ENCODE measurements around the gene AIFM2.
"Not testable (repeated sequence)": the region's sequence is repeated elsewhere in the genome, so short reads cannot be mapped to it uniquely, and the experiment has no call there.

Gene AIFM2

GRCh38 chr10:70123166-70123565 is 9.5 kb downstream of the AIFM2 start:
- not testable (repeated sequence) for DNase-seq

- no peak for DNase-seq
These were observed 9.9 kb downstream of the AIFM2 start for GRCh38 chr10:70122742-70123141.

DNA sequence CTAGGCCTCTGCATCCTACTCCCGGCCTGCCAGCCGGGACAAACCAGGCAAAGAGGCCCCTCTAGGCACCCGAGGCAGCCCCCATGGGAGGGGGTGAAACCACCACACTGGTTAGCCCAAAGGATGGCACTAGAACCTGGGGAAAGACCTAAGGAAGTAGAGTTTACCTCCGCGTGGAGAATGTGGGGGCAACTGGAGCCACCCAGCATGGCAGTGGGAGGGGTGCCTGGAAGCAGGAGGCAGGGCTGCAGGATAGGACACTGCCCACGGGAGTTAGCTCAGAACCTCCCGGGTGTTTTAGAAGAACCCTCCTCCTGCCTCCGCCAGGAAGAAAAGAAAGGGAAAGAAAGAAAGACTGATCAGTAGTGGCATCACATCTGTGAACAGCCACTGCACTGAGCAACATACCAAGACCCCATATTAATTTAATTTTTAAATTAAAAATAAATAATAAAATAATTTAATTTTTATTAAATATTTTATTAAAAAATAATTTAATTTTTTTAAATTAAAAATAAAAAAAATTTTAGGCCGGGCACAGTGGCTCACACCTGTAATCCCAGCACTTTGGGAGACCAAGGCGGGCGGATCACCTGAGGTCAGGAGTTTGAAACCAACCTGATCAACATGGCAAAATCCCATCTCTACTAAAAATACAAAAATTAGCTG is 11.2 kb downstream of the AIFM2 start:
- DNase-seq: no peak

GRCh38 chr10:70120417-70120816 is 12.2 kb downstream of the AIFM2 start:
- no peak for DNase-seq

- DNase-seq: no peak
These were observed 13.0 kb downstream of the AIFM2 start for GRCh38 chr10:70119623-70120022.

- DNase-seq: no peak
These were observed 13.4 kb downstream of the AIFM2 start for GRCh38 chr10:70119197-70119596.

DNA sequence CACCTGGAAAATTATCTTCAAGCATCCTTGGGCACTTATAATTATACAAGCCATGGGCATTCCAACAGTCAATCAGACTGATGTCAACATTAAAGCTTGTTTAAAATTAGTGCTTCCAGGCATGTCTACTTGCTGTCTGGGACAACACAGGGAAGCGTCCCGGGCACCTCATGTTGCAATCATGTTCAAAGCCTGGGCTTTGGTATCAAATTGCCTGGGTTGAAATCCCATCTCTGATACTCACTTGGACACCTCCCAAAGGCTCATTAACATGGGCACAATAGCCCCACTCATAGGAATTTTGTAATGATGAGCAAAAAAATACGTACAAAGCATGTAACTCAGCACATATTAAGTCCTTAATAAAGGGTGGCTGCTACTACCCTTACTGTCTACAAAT is 14.4 kb downstream of the AIFM2 start:
- no peak for DNase-seq

- DNase-seq: no peak
These were observed 15.0 kb downstream of the AIFM2 start for GRCh38 chr10:70117646-70118045.

- DNase-seq: peak; percentile 50
These were observed 16.5 kb downstream of the AIFM2 start for GRCh38 chr10:70115948-70116682.

DNA sequence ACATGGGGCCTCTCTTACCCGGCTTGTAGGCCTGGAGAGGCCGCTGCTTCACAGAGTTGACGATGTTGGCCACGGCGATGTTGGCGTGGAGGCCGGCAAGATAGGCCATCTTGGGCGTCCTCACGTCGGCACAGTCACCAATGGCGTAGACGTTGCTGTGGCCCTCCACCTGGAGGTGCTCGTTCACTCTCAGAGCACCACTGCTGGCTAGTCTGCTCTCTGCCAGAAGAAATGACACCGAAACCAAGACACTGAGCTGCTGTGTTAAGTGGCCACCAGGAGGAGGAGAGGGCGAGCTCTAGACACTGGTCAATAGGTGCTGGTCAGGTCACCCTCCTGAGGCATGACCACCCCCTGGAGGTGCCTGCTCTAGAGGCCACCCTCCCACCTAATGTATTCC is 17.7 kb downstream of the AIFM2 start:
- DNase-seq: no peak

- DNase-seq: no peak
These were observed 20.6 kb downstream of the AIFM2 start for GRCh38 chr10:70112071-70112470.

DNA sequence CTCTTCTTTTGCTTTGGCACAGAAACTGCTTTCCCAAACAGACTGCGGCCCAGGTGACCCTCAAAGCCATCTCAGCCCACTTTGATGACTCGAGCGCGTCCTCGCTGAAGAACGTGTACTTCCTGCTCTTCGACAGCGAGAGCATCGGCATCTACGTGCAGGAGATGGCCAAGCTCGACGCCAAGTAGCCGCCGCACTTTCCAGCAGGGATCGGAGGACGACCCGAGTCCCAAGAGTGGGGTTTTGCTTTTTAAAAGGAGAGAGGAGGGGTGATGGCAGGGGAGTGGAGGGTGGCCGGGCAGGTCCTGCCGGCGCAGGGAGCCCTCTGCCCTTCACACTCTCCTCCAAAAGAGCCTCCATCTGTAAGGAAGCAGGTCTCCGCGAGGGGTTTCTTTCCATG is 21.1 kb downstream of the AIFM2 start:
- no peak for DNase-seq

DNA sequence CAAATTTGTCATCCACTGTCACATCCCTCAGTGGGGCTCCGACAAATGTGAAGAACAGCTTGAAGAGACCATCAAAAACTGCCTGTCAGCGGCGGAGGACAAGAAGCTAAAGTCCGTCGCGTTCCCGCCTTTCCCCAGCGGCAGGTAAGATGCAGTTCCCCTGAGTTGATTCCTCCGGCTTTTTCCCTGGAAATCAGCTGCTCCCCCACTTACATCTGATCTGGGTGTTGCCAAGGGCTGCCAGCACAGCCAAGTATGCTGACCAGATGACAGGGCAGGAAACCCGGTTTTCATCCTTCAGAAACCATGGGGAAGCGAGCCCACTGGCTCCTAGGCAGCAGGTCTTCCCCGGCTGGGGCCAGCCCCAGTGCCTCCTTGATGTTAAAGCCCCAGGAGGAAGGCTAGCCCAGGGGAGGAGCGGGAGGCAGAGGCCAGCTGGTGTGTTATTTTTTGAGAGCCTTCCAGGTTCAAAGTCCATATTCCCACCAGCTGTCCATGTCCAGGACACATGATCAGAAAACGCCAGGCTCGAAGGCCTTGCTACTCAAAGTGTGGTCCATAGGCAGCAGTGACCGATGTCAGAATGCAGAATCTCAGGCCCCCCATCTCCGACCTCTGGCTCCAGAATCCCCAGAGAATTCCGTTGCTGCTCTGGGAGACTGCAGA is 23.4 kb downstream of the AIFM2 start:
- no peak for DNase-seq

DNA sequence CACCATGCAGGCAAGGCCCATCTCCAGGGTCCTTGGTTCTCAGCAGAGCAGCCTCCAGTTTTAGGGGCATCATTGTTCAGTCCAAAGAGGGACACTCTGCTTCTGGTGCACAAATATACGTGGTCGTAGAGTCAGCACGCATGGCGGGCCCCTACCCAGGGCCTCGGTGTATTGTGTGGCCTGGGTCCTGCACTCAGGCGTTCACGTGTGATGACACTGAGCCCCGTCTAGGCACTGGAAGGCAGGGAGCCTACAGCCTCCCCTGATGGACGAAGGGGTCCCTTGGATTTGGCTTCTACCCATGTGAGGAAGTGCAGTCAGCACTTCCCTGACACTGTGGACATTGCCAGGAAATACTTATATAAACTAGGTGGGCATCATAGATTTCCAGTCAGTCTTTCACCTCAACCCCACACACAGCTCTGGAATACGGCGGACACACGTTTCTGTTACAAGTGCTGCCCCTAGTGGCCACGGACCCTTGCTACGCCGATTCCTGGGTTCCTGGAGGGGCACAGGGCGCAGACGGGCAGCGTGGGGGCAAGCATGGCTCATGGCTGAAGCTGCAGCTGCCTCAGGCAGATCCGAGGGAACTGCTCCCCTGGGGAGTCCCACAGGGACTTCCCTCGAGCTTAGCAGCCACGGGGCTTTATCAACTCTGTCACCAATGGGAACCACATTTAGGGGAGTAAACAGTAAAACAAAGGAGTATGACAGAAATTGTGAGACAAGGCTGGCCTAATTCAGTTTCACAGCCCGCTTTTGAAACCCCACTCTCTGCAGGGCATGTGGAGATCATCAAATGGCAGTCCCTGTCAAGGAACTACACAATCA is 25.4 kb downstream of the AIFM2 start:
- DNase-seq: no peak

DNA sequence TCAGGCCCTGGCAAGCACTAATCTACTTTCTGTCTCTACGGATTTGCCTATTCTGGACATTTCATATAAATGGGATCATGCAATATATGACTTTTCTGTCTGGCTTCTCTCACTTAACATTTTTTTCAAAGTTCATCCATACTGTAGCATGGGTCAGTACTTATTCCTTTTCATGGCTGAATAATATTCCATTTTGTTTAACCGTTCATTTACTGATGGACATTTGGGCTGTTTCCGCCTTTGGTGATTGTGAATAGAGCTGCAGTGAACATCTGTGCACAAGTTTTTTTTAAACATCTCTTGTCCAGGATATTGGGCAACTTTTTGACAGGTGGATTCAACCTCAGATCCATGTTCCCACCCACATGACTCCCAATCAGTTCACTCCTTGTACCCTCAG is 31.0 kb downstream of the AIFM2 start:
- no peak for DNase-seq

DNA sequence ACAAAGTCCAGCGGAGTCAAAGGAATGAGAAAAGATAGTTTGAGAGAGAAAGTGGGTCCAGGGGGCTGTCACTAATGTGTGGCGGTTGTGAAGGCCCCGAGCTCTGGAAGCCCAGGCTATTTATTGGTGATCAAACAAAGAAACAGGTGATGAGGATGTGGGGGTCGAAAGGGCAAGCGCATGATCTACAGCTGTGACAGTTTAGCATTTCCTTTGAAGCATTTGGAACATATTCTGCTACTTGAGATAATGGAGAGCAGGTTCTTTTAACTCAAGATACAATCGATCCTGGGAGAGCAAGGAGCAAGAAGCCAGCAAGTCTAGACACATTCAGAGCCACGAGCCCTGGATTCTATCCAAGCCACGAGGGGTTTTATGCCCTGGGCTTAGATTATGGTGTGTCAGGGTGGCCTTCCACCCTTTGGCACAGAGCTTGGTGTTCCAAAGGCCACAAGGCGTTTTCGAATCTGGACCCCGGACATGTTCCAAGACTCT is 31.5 kb downstream of the AIFM2 start:
- DNase-seq: not testable (repeated sequence)

- no peak for DNase-seq
These were observed 34.4 kb downstream of the AIFM2 start for GRCh38 chr10:70098271-70098670.

GRCh38 chr10:70097459-70097858 is 35.2 kb downstream of the AIFM2 start:
- DNase-seq: no peak

DNA sequence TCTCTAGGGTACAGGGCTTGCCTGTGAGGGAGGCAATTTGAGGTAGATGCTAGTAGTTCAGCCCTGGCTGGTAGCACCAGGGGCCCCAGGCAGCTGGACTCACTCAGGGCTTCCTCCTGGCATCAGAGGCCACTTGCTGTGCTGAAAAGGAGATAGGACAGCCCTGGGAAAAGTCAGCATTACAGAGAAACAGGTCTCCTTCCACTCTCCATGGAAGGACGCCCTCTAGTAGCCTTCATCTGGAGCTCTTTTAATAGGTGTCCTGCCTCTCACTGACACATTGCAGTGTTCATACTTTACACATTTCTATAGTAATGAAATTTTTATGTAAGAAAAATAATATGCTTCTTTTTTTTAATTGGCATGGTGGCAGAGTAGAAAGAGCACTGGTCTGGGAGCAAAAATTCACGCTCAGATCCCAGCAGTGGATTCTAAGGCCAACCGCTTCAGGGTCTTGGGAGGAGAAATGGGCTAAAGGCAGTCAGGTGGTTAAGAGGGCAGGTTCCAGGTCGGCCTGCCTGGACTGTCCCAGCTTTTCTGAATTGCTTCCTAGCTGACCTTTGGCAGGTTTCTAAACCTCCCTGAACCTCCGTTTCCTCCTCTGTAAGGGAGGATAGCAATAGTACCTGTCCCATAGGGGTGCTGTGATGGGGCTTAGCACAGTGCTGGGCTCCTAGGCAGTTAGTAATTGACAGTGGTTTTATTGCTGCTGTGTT is 35.8 kb downstream of the AIFM2 start:
- no peak for DNase-seq

GRCh38 chr10:70096016-70096704 is 36.5 kb downstream of the AIFM2 start:
- DNase-seq: no peak

DNA sequence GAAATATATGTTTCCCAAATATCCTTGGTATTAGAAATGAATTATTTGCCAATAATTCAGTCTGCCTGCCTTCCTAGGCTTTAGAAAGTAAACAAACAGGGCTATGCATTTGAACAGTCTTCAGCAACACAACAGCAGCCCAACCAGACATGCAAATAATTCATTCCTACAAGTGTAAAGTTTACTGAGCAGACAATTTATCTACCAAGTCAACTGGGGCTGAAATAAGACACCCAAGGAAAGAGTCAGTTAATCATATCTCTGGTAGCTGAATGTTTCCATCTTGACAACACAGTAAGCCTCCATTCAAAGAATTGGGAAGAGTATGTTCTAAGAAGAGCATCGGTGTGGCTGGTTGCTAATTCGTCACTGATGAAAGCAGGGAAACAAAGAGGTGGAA is 38.4 kb downstream of the AIFM2 start:
- no peak for DNase-seq
